Endodermal cell (in vitro differentiated cells): Measurements from ENCODE around the gene SMOC2. TPM values are rescaled to one million over a fixed set of nuclear protein-coding genes. Genes with fewer than 3 reads are reported as not detected.

Source experiments
- DNase-seq: peaks from one replicate; pipeline ENCODE4 v3.0.0-alpha.2; 2017
- H3K27ac ChIP-seq: 2 replicates; pipeline ENCODE4 v1.5.1; 2013; ENCODE audit warnings: mild to moderate bottlenecking, low read depth, low read length, moderate library complexity
- H3K27me3 ChIP-seq: 2 replicates; pipeline ENCODE4 v1.6.1; 2013; ENCODE audit warnings: mild to moderate bottlenecking, low read length, moderate library complexity; ENCODE audit not compliant: insufficient read depth, control insufficient read depth, poor library complexity, severe bottlenecking
- H3K36me3 ChIP-seq: 2 replicates; pipeline ENCODE4 v1.7.0; 2013; ENCODE audit warnings: mild to moderate bottlenecking, low read length, moderate library complexity; ENCODE audit not compliant: control insufficient read depth, insufficient read depth
- H3K4me1 ChIP-seq: one replicate; pipeline ENCODE4 v1.7.0; 2013; ENCODE audit warnings: low read length; ENCODE audit not compliant: control insufficient read depth, insufficient read depth
- H3K4me3 ChIP-seq: 2 replicates; pipeline ENCODE4 v1.5.1; 2013; ENCODE audit warnings: mild to moderate bottlenecking, low read length, moderate library complexity
- H3K9ac ChIP-seq: 2 replicates; pipeline ENCODE4 v1.6.1; 2013; ENCODE audit warnings: mild to moderate bottlenecking, low read length, moderate library complexity; ENCODE audit not compliant: poor library complexity, severe bottlenecking; ENCODE audit errors: extremely low read depth
- H3K9me3 ChIP-seq: 2 replicates; pipeline ENCODE4 v1.6.1; 2013; ENCODE audit warnings: mild to moderate bottlenecking, low read length, moderate library complexity; ENCODE audit not compliant: control insufficient read depth
- H3K27ac Mint-ChIP-seq: 2 replicates; pipeline ENCODE4 v1.8.0; 2020; ENCODE audit warnings: mixed read lengths
- H3K27me3 Mint-ChIP-seq: 2 replicates; pipeline ENCODE4 v1.8.0; 2021; ENCODE audit warnings: mild to moderate bottlenecking, mixed read lengths; ENCODE audit not compliant: insufficient read depth
- H3K36me3 Mint-ChIP-seq: 2 replicates; pipeline ENCODE4 v1.8.0; 2020; ENCODE audit warnings: low read depth, mixed read lengths
- H3K4me1 Mint-ChIP-seq: 2 replicates; pipeline ENCODE4 v1.8.0; 2020; ENCODE audit warnings: mixed read lengths
- H3K4me3 Mint-ChIP-seq: 2 replicates; pipeline ENCODE4 v1.8.0; 2020; ENCODE audit warnings: mild to moderate bottlenecking, moderate library complexity, mixed read lengths
- H3K9me3 Mint-ChIP-seq: 2 replicates; pipeline ENCODE4 v1.8.0; 2020; ENCODE audit warnings: mild to moderate bottlenecking, mixed read lengths
- CTCF ChIP-seq: fragments of 200-600 bp; sonication (generic); conservative IDR thresholded peaks from 2 replicates; pipeline ENCODE4 v1.5.0; 2021; ENCODE audit warnings: antibody characterized with exemption, mild to moderate bottlenecking
- WGBS, 2 experiments: methylation state at CpG; one replicate each; pipeline versions ENCODE4 v1.1.5 to v1.1.7; 2013; ENCODE audit warnings: missing lambda C conversion rate in 2 of 2, mixed read lengths in 1 of 2; ENCODE audit not compliant: insufficient coverage in 1 of 2, insufficient read length in 1 of 2; 5-methylcytosine and 5-hydroxymethylcytosine counted together
- total RNA-seq, 2 donors: library from RNA; stranded (reverse); fragmentation: NEBNext Ultra II Directional in 1 of 2; extraction: Animal tissue kit (Norgen Biotek cat#: 25700) in 1 of 2; gene quantifications; 2 replicates in 1 of 2; 3 replicates in 1 of 2; pipeline ENCODE4 v1.2.1, GENCODE V29; 2021

The SMOC2 gene
- total RNA-seq, 2 donors from 2014 or later = 0.20 TPM; not detected in 1

GRCh38 chr6:168416531-168416930, 24.5 kb upstream of the SMOC2 start:
- no peaks in the 10 kb centered on the region for H3K9me3 ChIP-seq
- Mint-ChIP-seq H3K27ac (no peak overlapping the region), H3K9me3 (no peaks in the 10 kb centered on the region), H3K27me3 (peaks cover 2% of the 10 kb centered on the region), H3K4me1 (no peaks in the 10 kb centered on the region), H3K4me3 (no peak overlapping the region), H3K36me3 (no peaks in the 10 kb centered on the region)
- no peak for TF ChIP-seq CTCF
- H3K27ac ChIP-seq = no peak overlapping the region
- no peak overlapping the region for H3K4me3 ChIP-seq
- peak; percentile 38 for DNase-seq
- no peak overlapping the region for H3K9ac ChIP-seq
- H3K36me3 ChIP-seq = no peaks in the 10 kb centered on the region
- H3K27me3 ChIP-seq = no peaks in the 10 kb centered on the region
- WGBS, 2 experiments = 92 to 100% methylated on average over 7 to 15 of the region's 15 CpGs
- no peaks in the 10 kb centered on the region for H3K4me1 ChIP-seq

DNA sequence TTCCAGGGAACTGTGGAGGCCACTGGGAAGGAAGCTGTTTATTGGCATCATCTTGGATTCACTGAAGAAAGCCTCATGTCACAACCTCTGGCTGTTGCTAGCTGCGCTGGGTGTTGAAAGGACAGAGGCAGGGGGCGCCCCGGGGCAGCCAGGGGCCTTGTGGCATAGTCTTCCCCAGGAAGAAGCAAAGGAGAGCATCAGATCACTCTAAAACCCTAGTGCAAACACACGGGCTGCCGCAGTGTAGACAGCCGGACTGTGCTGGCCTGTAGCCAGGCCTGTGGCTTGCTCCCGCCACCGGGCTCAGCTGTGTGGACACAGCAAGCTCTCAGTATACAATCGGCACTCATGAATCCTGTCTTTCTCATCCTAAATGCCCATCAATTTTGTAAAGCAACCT, 23.8 kb upstream of the SMOC2 start:
- 85 to 87% methylated on average over 8 to 9 of the region's 9 CpGs for WGBS, 2 experiments
- H3K36me3 ChIP-seq = no peaks in the 10 kb centered on the region
- no peaks in the 10 kb centered on the region for H3K36me3 Mint-ChIP-seq
- peak; percentile 63 for TF ChIP-seq CTCF
- H3K4me3 Mint-ChIP-seq = no peak overlapping the region
- no peaks in the 10 kb centered on the region for H3K4me1 ChIP-seq
- H3K4me1 Mint-ChIP-seq = no peaks in the 10 kb centered on the region
- DNase-seq = peak; percentile 78
- H3K27me3 Mint-ChIP-seq = peaks cover 2% of the 10 kb centered on the region
- no peaks in the 10 kb centered on the region for H3K27me3 ChIP-seq
- no peak overlapping the region for H3K9ac ChIP-seq
- H3K4me3 ChIP-seq = no peak overlapping the region
- H3K9me3 Mint-ChIP-seq = no peaks in the 10 kb centered on the region
- no peak overlapping the region for H3K27ac Mint-ChIP-seq
- no peaks in the 10 kb centered on the region for H3K9me3 ChIP-seq
- no peak overlapping the region for H3K27ac ChIP-seq

GRCh38 chr6:168417679-168418557, 23.1 kb upstream of the SMOC2 start:
- no peaks in the 10 kb centered on the region for H3K9me3 ChIP-seq
- H3K9me3 Mint-ChIP-seq = no peaks in the 10 kb centered on the region
- no peaks in the 10 kb centered on the region for H3K4me1 ChIP-seq
- H3K9ac ChIP-seq = no peak overlapping the region
- H3K27me3 Mint-ChIP-seq = peaks cover 2% of the 10 kb centered on the region
- DNase-seq = peak; percentile 42
- no peak for TF ChIP-seq CTCF
- no peak overlapping the region for H3K27ac ChIP-seq
- WGBS, 2 experiments = 81 to 83% methylated on average over 13 to 19 of the region's 19 CpGs
- H3K4me3 ChIP-seq = no peak overlapping the region
- no peak overlapping the region for H3K4me3 Mint-ChIP-seq
- H3K27me3 ChIP-seq = no peaks in the 10 kb centered on the region
- H3K36me3 Mint-ChIP-seq = no peaks in the 10 kb centered on the region
- no peaks in the 10 kb centered on the region for H3K4me1 Mint-ChIP-seq
- H3K27ac Mint-ChIP-seq = no peak overlapping the region
- no peaks in the 10 kb centered on the region for H3K36me3 ChIP-seq
